Tibial nerve (tissue), 4 donors: ENCODE data around the gene PTX4. TPM values are rescaled to one million over a fixed set of nuclear protein-coding genes. Genes with fewer than 3 reads are reported as not detected.

Experiments used
- DNase-seq, 2 donors: peaks; one replicate each; pipeline ENCODE4 v3.0.0-alpha.2; 2019; ENCODE audit warnings: low spot score in 2 of 2
- H3K27ac ChIP-seq, 4 donors: fragments of 200-600 bp; sonication (generic) in 3 of 4; one replicate each; pipeline ENCODE4 v1.5.1; 2017 to 2019; ENCODE audit warnings: mild to moderate bottlenecking in 1 of 4
- H3K27me3 ChIP-seq, 2 donors: fragments of 200-600 bp; sonication (generic) in 1 of 2; one replicate each; pipeline versions ENCODE4 v1.5.1 to v1.6.0; 2017 to 2019
- H3K36me3 ChIP-seq, 3 donors: fragments of 200-600 bp; sonication (generic); one replicate each; pipeline ENCODE4 v1.5.1; 2018 to 2019
- H3K4me1 ChIP-seq, 4 donors: fragments of 200-600 bp; sonication (generic) in 3 of 4; one replicate each; pipeline ENCODE4 v1.5.1; 2017 to 2019
- H3K4me3 ChIP-seq, 4 donors: fragments of 200-600 bp; sonication (generic) in 3 of 4; one replicate each; pipeline ENCODE4 v1.5.1; 2017 to 2019; ENCODE audit warnings: mild to moderate bottlenecking in 1 of 4, moderate library complexity in 1 of 4
- H3K9me3 ChIP-seq, 4 donors: fragments of 200-600 bp; sonication (generic) in 3 of 4; one replicate each; pipeline ENCODE4 v1.5.1; 2017 to 2019
- CTCF ChIP-seq, 5 experiments: fragments of 200-600 bp in 3 of 5; fragments of 450-650 bp in 2 of 5; sonication (generic) in 3 of 5; IDR thresholded peaks; one replicate each; pipeline ENCODE4 v1.5.1; 2016 to 2019; ENCODE audit warnings: antibody characterized with exemption in 5 of 5, mild to moderate bottlenecking in 3 of 5, moderate library complexity in 2 of 5
- EP300 ChIP-seq, 2 donors: sonication (generic); formaldehyde crosslinking; IDR thresholded peaks; one replicate each; pipeline ENCODE4 v1.6.1; 2017; ENCODE audit warnings: antibody characterized with exemption in 2 of 2, mild to moderate bottlenecking in 1 of 2
- POLR2A ChIP-seq, 2 donors: fragments of 450-650 bp; IDR thresholded peaks; one replicate each; pipeline ENCODE4 v1.6.1; 2017; ENCODE audit warnings: antibody characterized with exemption in 2 of 2, mild to moderate bottlenecking in 2 of 2, moderate library complexity in 2 of 2
- WGBS, 2 donors: methylation state at CpG; one replicate each; pipeline ENCODE4 v1.1.5; 2018; 5-methylcytosine and 5-hydroxymethylcytosine counted together
- total RNA-seq, 4 donors: library from RNA; depleted of rRNA; stranded (reverse); fragments of >200 nt; gene quantifications; one replicate each; pipeline ENCODE4 v1.1.0, GENCODE V29; 2016

PTX4 gene
- not detected for total RNA-seq

- no peaks in the 10 kb centered on the region for H3K36me3 ChIP-seq
- H3K4me1 ChIP-seq, result peaks cover 0 to 9% (median 0%) of the 10 kb centered on the region in 4 donors
- 86 to 94% methylated on average over 19 of the region's 19 CpGs for WGBS, 2 donors
- no peaks in the 10 kb centered on the region for H3K27me3 ChIP-seq
- DNase-seq, result no peak
- H3K4me3 ChIP-seq, result no peak within 1 kb of the TSS
- H3K27ac ChIP-seq, result no peak within 1 kb of the TSS
- no peak for TF ChIP-seq POLR2A (IDR thresholded peaks at IDR 0.05)
- no peak for TF ChIP-seq EP300 (IDR thresholded peaks at IDR 0.05)
- TF ChIP-seq CTCF (IDR thresholded peaks at IDR 0.05), result no peak
- no peaks in the 10 kb centered on the region for H3K9me3 ChIP-seq
Observed at GRCh38 chr16:1488619-1489018, at the start of gene PTX4. Gene PTX4 (minus strand): TSS chr16:1488944. CDS start chr16:1488909, 35 bp downstream.

- 84 to 93% methylated on average over 22 to 24 of the region's 26 CpGs for WGBS, 2 donors
- no peak overlapping the region for H3K27ac ChIP-seq
- DNase-seq, result no peak
- no peaks in the 10 kb centered on the region for H3K27me3 ChIP-seq
- TF ChIP-seq POLR2A (IDR thresholded peaks at IDR 0.05) (no peak), EP300 (IDR thresholded peaks at IDR 0.05) (no peak), CTCF (IDR thresholded peaks at IDR 0.05) (no peak)
- no peak overlapping the region for H3K4me3 ChIP-seq
- H3K36me3 ChIP-seq, result peaks cover 0 to 82% (median 7%) of the 10 kb centered on the region in 3 donors
- peaks cover 0 to 71% (median 4%) of the 10 kb centered on the region in 4 donors for H3K4me1 ChIP-seq
- H3K9me3 ChIP-seq, result no peaks in the 10 kb centered on the region
Observed at GRCh38 chr16:1537763-1538289, 49.1 kb upstream of the PTX4 start.

GRCh38 chr16:1537138-1537577, 48.4 kb upstream of the PTX4 start:
- H3K4me3 ChIP-seq, result peak overlapping the region in 1 of 4 donors; percentile 61
- no peaks in the 10 kb centered on the region for H3K9me3 ChIP-seq
- H3K27ac ChIP-seq, result peak overlapping the region in 1 of 4 donors; percentile 32
- H3K27me3 ChIP-seq, result no peaks in the 10 kb centered on the region
- TF ChIP-seq EP300 (IDR thresholded peaks at IDR 0.05) (no peak), POLR2A (IDR thresholded peaks at IDR 0.05) (no peak), CTCF (IDR thresholded peaks at IDR 0.05) (no peak)
- WGBS, 2 donors, result 82 to 91% methylated on average over 27 of the region's 27 CpGs
- DNase-seq, result no peak
- H3K4me1 ChIP-seq, result peaks cover 0 to 71% (median 6%) of the 10 kb centered on the region in 4 donors
- H3K36me3 ChIP-seq, result peaks cover 0 to 75% (median 7%) of the 10 kb centered on the region in 3 donors

GRCh38 chr16:1536601-1537000, 47.9 kb upstream of the PTX4 start:
- no peak for TF ChIP-seq CTCF (IDR thresholded peaks at IDR 0.05)
- TF ChIP-seq POLR2A (IDR thresholded peaks at IDR 0.05), result no peak
- no peak for TF ChIP-seq EP300 (IDR thresholded peaks at IDR 0.05)
- Histone ChIP-seq H3K9me3 (no peaks in the 10 kb centered on the region), H3K27me3 (no peaks in the 10 kb centered on the region), H3K36me3 (peaks cover 0 to 70% (median 7%) of the 10 kb centered on the region in 3 donors), H3K4me3 (peak overlapping the region in 1 of 4 donors; percentile 61), H3K4me1 (peaks cover 0 to 71% (median 6%) of the 10 kb centered on the region in 4 donors), H3K27ac (peak overlapping the region in 1 of 4 donors; percentile 32)
- WGBS, 2 donors, result 82% methylated on average over 13 of the region's 13 CpGs
- DNase-seq, result no peak

GRCh38 chr16:1535391-1536291, 46.9 kb upstream of the PTX4 start:
- no peak for DNase-seq
- H3K4me3 ChIP-seq, result peak overlapping the region; percentile 51 to 63 (median 58)
- peaks cover 0 to 77% (median 6%) of the 10 kb centered on the region in 4 donors for H3K4me1 ChIP-seq
- H3K9me3 ChIP-seq, result no peaks in the 10 kb centered on the region
- no peaks in the 10 kb centered on the region for H3K27me3 ChIP-seq
- H3K36me3 ChIP-seq, result peaks cover 0 to 60% (median 7%) of the 10 kb centered on the region in 3 donors
- TF ChIP-seq POLR2A (IDR thresholded peaks at IDR 0.05), result no peak
- TF ChIP-seq EP300 (IDR thresholded peaks at IDR 0.05), result no peak
- 60 to 69% methylated on average over 28 to 39 of the region's 39 CpGs for WGBS, 2 donors
- H3K27ac ChIP-seq, result peak overlapping the region in 3 of 4 donors; percentile 19 to 91 (median 89)
